NOMO-1 treated with dmso at 0.1 percent for 144 hours (cell line): Measurements from ENCODE around the gene DNLZ.
"Not testable (repeated sequence)": the region's sequence is repeated elsewhere in the genome, so short reads cannot be mapped to it uniquely, and the experiment has no call there.

Source experiments
- DNase-seq: peaks from one replicate; lab custom pipeline; 2025; ENCODE audit not compliant: unreplicated experiment; lab: John Stamatoyannopoulos, UW

DNLZ gene

GRCh38 chr9:136320972-136321371, 42.6 kb downstream of the DNLZ start:
- not testable (repeated sequence) for DNase-seq

GRCh38 chr9:136319955-136320354, 43.6 kb downstream of the DNLZ start:
- not testable (repeated sequence) for DNase-seq

GRCh38 chr9:136319244-136319643, 44.3 kb downstream of the DNLZ start:
- not testable (repeated sequence) for DNase-seq

- no peak for DNase-seq
Observed at GRCh38 chr9:136318776-136319241, 44.7 kb downstream of the DNLZ start.

GRCh38 chr9:136318111-136318775, 45.3 kb downstream of the DNLZ start:
- DNase-seq, result no peak

GRCh38 chr9:136317695-136318094, 45.8 kb downstream of the DNLZ start:
- DNase-seq, result no peak

GRCh38 chr9:136316896-136317676, 46.5 kb downstream of the DNLZ start:
- DNase-seq, result no peak

- no peak for DNase-seq
Observed at GRCh38 chr9:136316271-136316751, 47.2 kb downstream of the DNLZ start.

GRCh38 chr9:136314944-136315343, 48.6 kb downstream of the DNLZ start:
- no peak for DNase-seq

GRCh38 chr9:136314056-136314416, 49.5 kb downstream of the DNLZ start:
- no peak for DNase-seq

- DNase-seq, result no peak
Observed at GRCh38 chr9:136313111-136314055, 50.2 kb downstream of the DNLZ start.

GRCh38 chr9:136312436-136312835, 51.1 kb downstream of the DNLZ start:
- no peak for DNase-seq

GRCh38 chr9:136312009-136312375, 51.6 kb downstream of the DNLZ start:
- DNase-seq, result no peak

GRCh38 chr9:136311051-136312008, 52.2 kb downstream of the DNLZ start:
- no peak for DNase-seq

GRCh38 chr9:136310273-136311030, 53.1 kb downstream of the DNLZ start:
- no peak for DNase-seq

- DNase-seq, result no peak
Observed at GRCh38 chr9:136309806-136310220, 53.7 kb downstream of the DNLZ start.
